AG04450 (cell line): ENCODE data around the gene OSBPL1A. TPM values are rescaled to one million over a fixed set of nuclear protein-coding genes. Genes with fewer than 3 reads are reported as not detected.

Source experiments
- CTCF ChIA-PET: fragments of 300-600, 350-600 bp; formaldehyde crosslinking; extraction: SDS; loops from one replicate; lab custom pipeline; 2022; ENCODE audit warnings: antibody characterized with exemption, inconsistent platforms; lab: Charles Lee
- POLR2A ChIA-PET: fragments of 350-600 bp; formaldehyde crosslinking; extraction: SDS; loops from one replicate; lab custom pipeline; 2021; ENCODE audit warnings: antibody characterized with exemption, inconsistent platforms; lab: Yijun Ruan, JAX
- DNase-seq: peaks from one replicate; pipeline ENCODE4 v3.0.0-alpha.2; 2011; ENCODE audit warnings: low read depth, low spot score
- H3K27ac ChIP-seq: one replicate; pipeline ENCODE4 v1.5.1; 2012; ENCODE audit warnings: low read depth, low read length, control low read depth
- H3K27me3 ChIP-seq: one replicate; pipeline ENCODE4 v1.6.0; 2012; ENCODE audit warnings: low read length; ENCODE audit not compliant: control insufficient read depth, insufficient read depth
- H3K4me3 ChIP-seq: 2 replicates; pipeline ENCODE4 v1.5.1; 2011; ENCODE audit warnings: mild to moderate bottlenecking, low read depth, low read length, control low read depth
- H3K9me3 ChIP-seq: 2 replicates; pipeline ENCODE4 v1.5.1; 2012; ENCODE audit warnings: low read length; ENCODE audit not compliant: control insufficient read depth, insufficient read depth
- polyA plus RNA-seq: library from polyadenylated mRNA; depleted of rRNA; stranded (reverse); fragments of >200 nt; gene quantifications from 2 replicates; pipeline ENCODE4 v1.2.3, GENCODE V29; 2011
- TF ChIP-seq, protein P1 (sequence below): IDR thresholded peaks from 2 replicates; pipeline ENCODE4 v1.5.1; 2011; ENCODE audit warnings: low read depth, low read length, control low read depth, inconsistent platforms

Gene OSBPL1A
- polyA plus RNA-seq, 1 experiment, result 56.1 TPM

DNA sequence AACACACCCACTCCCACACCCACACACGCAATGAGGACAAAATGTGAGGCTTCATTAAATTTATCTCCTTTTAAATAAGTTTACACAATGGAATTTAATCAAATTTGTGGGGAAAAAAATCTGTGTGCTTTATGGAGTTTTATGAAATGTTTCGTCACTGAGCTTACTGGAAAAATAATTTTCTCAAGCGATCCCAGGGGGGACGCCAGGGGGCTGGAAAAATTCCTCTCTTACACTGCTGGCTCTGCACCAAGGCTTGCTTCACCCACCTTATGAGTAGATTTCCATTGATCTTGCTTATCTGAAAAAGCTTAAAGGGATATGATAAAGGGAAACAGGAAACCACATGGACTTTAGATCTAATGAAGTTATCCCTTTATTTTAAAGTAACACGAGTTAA is 163.3 kb downstream of the OSBPL1A start:
- no peak for DNase-seq
- POLR2A ChIA-PET, result no interaction called here
- CTCF ChIA-PET, result no interaction called here
- Histone ChIP-seq H3K4me3 (no peak overlapping the region), H3K9me3 (no peaks in the 10 kb centered on the region), H3K27me3 (no peaks in the 10 kb centered on the region), H3K27ac (no peak overlapping the region)
- TF ChIP-seq, protein P1, sequence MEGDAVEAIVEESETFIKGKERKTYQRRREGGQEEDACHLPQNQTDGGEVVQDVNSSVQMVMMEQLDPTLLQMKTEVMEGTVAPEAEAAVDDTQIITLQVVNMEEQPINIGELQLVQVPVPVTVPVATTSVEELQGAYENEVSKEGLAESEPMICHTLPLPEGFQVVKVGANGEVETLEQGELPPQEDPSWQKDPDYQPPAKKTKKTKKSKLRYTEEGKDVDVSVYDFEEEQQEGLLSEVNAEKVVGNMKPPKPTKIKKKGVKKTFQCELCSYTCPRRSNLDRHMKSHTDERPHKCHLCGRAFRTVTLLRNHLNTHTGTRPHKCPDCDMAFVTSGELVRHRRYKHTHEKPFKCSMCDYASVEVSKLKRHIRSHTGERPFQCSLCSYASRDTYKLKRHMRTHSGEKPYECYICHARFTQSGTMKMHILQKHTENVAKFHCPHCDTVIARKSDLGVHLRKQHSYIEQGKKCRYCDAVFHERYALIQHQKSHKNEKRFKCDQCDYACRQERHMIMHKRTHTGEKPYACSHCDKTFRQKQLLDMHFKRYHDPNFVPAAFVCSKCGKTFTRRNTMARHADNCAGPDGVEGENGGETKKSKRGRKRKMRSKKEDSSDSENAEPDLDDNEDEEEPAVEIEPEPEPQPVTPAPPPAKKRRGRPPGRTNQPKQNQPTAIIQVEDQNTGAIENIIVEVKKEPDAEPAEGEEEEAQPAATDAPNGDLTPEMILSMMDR, result no peak

GRCh38 chr18:24232800-24233199 is 164.8 kb downstream of the OSBPL1A start:
- Histone ChIP-seq H3K4me3 (no peak overlapping the region), H3K27me3 (no peaks in the 10 kb centered on the region), H3K9me3 (no peaks in the 10 kb centered on the region), H3K27ac (no peak overlapping the region)
- TF ChIP-seq, protein P1, result no peak
- POLR2A ChIA-PET, result no interaction called here
- CTCF ChIA-PET, result no interaction called here
- no peak for DNase-seq

- CTCF ChIA-PET, result no interaction called here
- no peaks in the 10 kb centered on the region for H3K9me3 ChIP-seq
- H3K27ac ChIP-seq, result no peak overlapping the region
- DNase-seq, result no peak
- POLR2A ChIA-PET, result no interaction called here
- H3K4me3 ChIP-seq, result no peak overlapping the region
- TF ChIP-seq, protein P1, result no peak
- H3K27me3 ChIP-seq, result no peaks in the 10 kb centered on the region
These were observed 165.6 kb downstream of the OSBPL1A start for GRCh38 chr18:24231773-24232735.

DNA sequence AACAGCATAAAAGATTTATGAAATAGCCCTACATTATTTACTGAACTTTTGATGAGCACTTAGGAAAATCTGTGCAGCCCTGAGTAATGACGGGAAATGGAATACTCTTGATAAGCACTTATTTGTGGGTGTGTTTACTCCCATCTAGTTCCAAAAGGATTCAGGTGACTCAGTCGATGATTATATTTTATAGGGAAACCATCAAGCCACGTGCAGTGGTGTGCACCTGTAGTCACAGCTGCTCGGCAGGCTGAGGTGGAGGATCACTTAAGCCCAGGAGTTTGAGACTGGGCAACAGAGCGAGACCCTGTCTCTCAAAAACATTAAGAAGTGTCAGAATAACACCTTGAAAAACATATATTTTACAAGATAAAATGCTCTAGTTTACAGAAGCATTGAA is 166.9 kb downstream of the OSBPL1A start:
- ChIA-PET POLR2A (no interaction called here), CTCF (no interaction called here)
- TF ChIP-seq, protein P1, result no peak

DNA sequence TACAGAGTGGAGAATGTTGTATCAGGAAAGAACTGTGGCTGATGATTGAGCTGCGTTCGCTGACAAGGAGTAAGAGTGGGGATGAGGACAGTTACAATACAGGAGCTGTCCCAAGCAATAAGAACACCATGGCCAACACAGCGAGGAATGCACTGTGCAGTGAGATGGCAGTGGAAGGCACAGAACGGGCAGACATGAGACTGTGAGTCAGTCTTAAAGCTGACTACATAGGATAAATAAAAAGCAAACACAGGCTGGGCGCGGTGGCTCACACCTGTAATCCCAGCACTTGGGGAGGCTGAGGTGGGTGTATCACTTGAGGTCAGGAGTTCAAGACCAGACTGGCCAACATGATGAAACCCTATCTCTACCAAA is 169.0 kb downstream of the OSBPL1A start:
- Histone ChIP-seq H3K9me3 (no peaks in the 10 kb centered on the region), H3K27ac (peak overlapping the region; percentile 31), H3K27me3 (no peaks in the 10 kb centered on the region), H3K4me3 (no peak overlapping the region)
- ChIA-PET POLR2A (interaction anchor here (0.6 to 1.1 kb wide), 3 partner anchors 17 to 90 kb away, joined by 3 to 6 read pairs (median 4); partner anchors contain the start of gene CABYR), CTCF (interaction anchor here (1.0 kb wide), 1 partner anchor 259 kb away, joined by 3 read pairs; no protein-coding TSS in a partner anchor)
- DNase-seq, result no peak
- TF ChIP-seq, protein P1, result no peak

More for the DNA sequence above, 166.9 kb downstream of the OSBPL1A start:
- H3K4me3 ChIP-seq, result no peak overlapping the region
- no peaks in the 10 kb centered on the region for H3K9me3 ChIP-seq
- DNase-seq, result no peak
- H3K27me3 ChIP-seq, result no peaks in the 10 kb centered on the region
- H3K27ac ChIP-seq, result no peak overlapping the region
